Measurements from ENCODE around the gene NLE1. TPM values are rescaled to one million over a fixed set of nuclear protein-coding genes. Genes with fewer than 3 reads are reported as not detected.
"Not testable (repeated sequence)": the region's sequence is repeated elsewhere in the genome, so short reads cannot be mapped to it uniquely, and the experiment has no call there.

Gene NLE1
- total and polyA plus RNA-seq, 2 experiments from 2014 or later: 6.8 to 18.5 TPM

GRCh38 chr17:35154196-35155165 is 12.4 kb upstream of the NLE1 start:
- no peak for TF ChIP-seq EZH2phosphoT487 (IDR thresholded peaks at IDR 0.05; ENCODE audit: insufficient read depth, low read depth)
- no peak for TF ChIP-seq EZH2 (IDR thresholded peaks at IDR 0.05; ENCODE audit: insufficient read depth, poor library complexity, severe bottlenecking)
- no peak overlapping the region for H3K27ac ChIP-seq
- 66 to 75% methylated on average over 13 of the region's 13 CpGs for WGBS, 2 experiments (ENCODE audit: low coverage in 1 of 2, low lambda C conversion rate in 2 of 2, missing lambda C conversion rate in 2 of 2)
- in situ Hi-C loops (cut with MboI): no loop called here
- H3K4me2 ChIP-seq (ENCODE audit: unreplicated experiment): no peak overlapping the region
- no peaks in the 10 kb centered on the region for H3F3A ChIP-seq (ENCODE audit: insufficient read depth)
- H3K36me3 ChIP-seq (ENCODE audit: low read depth): no peaks in the 10 kb centered on the region
- H4K20me1 ChIP-seq (ENCODE audit: insufficient read depth): no peaks in the 10 kb centered on the region
- no peaks in the 10 kb centered on the region for H3K9me2 ChIP-seq (ENCODE audit: insufficient read depth)
- H3K27me3 ChIP-seq (replicated peaks; ENCODE audit: insufficient read depth): peaks cover 3% of the 10 kb centered on the region
- H3K4me1 ChIP-seq (ENCODE audit: insufficient read depth): no peaks in the 10 kb centered on the region
- DNase-seq: no peak
- no peaks in the 10 kb centered on the region for H3K9me3 ChIP-seq (ENCODE audit: low read depth)
- H2AFZ ChIP-seq: no peak overlapping the region
- no peak overlapping the region for H3K4me3 ChIP-seq
- H3K9ac ChIP-seq: no peak overlapping the region
- no peaks in the 10 kb centered on the region for H3K79me2 ChIP-seq (ENCODE audit: insufficient read depth)

GRCh38 chr17:35152421-35153140 is 10.5 kb upstream of the NLE1 start:
- Histone ChIP-seq H3K27me3 (replicated peaks; ENCODE audit: insufficient read depth) (peaks cover 1% of the 10 kb centered on the region), H3K79me2 (ENCODE audit: insufficient read depth) (no peaks in the 10 kb centered on the region), H2AFZ (no peak overlapping the region), H3K9me3 (ENCODE audit: low read depth) (no peaks in the 10 kb centered on the region), H3F3A (ENCODE audit: insufficient read depth) (no peaks in the 10 kb centered on the region), H3K9me2 (ENCODE audit: insufficient read depth) (no peaks in the 10 kb centered on the region), H3K4me3 (no peak overlapping the region), H3K9ac (no peak overlapping the region), H3K4me1 (ENCODE audit: insufficient read depth) (no peaks in the 10 kb centered on the region), H3K4me2 (ENCODE audit: unreplicated experiment) (no peak overlapping the region), H4K20me1 (ENCODE audit: insufficient read depth) (no peaks in the 10 kb centered on the region), H3K27ac (no peak overlapping the region), H3K36me3 (ENCODE audit: low read depth) (no peaks in the 10 kb centered on the region)
- TF ChIP-seq EZH2phosphoT487 (IDR thresholded peaks at IDR 0.05; ENCODE audit: insufficient read depth, low read depth) (no peak), EZH2 (IDR thresholded peaks at IDR 0.05; ENCODE audit: insufficient read depth, poor library complexity, severe bottlenecking) (no peak)
- WGBS, 2 experiments (ENCODE audit: low coverage in 1 of 2, low lambda C conversion rate in 2 of 2, missing lambda C conversion rate in 2 of 2): 40 to 42% methylated on average over 13 of the region's 13 CpGs
- DNase-seq: no peak
- in situ Hi-C loops (cut with MboI): no loop called here

- H2AFZ ChIP-seq; H3K9me3 ChIP-seq (ENCODE audit: low read depth); H3K9me2 ChIP-seq (ENCODE audit: insufficient read depth); H4K20me1 ChIP-seq (ENCODE audit: insufficient read depth); DNase-seq; H3K27ac ChIP-seq; H3K4me3 ChIP-seq; H3K79me2 ChIP-seq (ENCODE audit: insufficient read depth); H3K9ac ChIP-seq; H3K36me3 ChIP-seq (ENCODE audit: low read depth); H3K4me1 ChIP-seq (ENCODE audit: insufficient read depth); H3K27me3 ChIP-seq (replicated peaks; ENCODE audit: insufficient read depth); H3K4me2 ChIP-seq (ENCODE audit: unreplicated experiment); H3F3A ChIP-seq (ENCODE audit: insufficient read depth); in situ Hi-C loops (cut with MboI): not testable (repeated sequence)
- WGBS, 2 experiments (ENCODE audit: low coverage in 1 of 2, low lambda C conversion rate in 2 of 2, missing lambda C conversion rate in 2 of 2): 81 to 84% methylated on average over 29 of the region's 29 CpGs
Measured at GRCh38 chr17:35151080-35151479, 9.0 kb upstream of the NLE1 start.

DNA sequence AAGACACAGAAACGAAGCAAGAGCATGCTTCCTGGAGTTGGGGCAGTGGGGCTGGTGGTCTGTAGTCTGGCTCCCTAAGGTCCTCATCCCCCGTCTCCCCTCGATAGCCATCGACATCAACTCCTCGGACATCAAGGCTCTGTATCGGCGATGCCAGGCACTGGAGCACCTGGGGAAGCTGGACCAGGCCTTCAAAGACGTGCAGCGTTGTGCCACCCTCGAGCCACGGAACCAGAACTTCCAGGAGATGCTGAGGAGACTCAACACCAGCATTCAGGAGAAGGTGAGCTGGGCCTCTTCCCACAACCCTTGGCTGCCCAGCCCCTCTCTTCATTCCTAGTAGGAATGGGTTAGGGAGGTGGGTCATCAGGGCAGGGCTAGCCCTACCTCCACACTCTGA is 7.8 kb upstream of the NLE1 start:
- Histone ChIP-seq H2AFZ (no peak overlapping the region), H3K36me3 (ENCODE audit: low read depth) (no peaks in the 10 kb centered on the region), H3F3A (ENCODE audit: insufficient read depth) (no peaks in the 10 kb centered on the region), H3K9ac (no peak overlapping the region), H3K4me2 (ENCODE audit: unreplicated experiment) (no peak overlapping the region), H3K27me3 (replicated peaks; ENCODE audit: insufficient read depth) (no peaks in the 10 kb centered on the region; the same call in none of the 2 replicates), H3K4me1 (ENCODE audit: insufficient read depth) (no peaks in the 10 kb centered on the region), H3K79me2 (ENCODE audit: insufficient read depth) (no peaks in the 10 kb centered on the region), H3K9me2 (ENCODE audit: insufficient read depth) (no peaks in the 10 kb centered on the region), H4K20me1 (ENCODE audit: insufficient read depth) (no peaks in the 10 kb centered on the region), H3K9me3 (ENCODE audit: low read depth) (no peaks in the 10 kb centered on the region), H3K4me3 (no peak overlapping the region), H3K27ac (no peak overlapping the region)
- 75 to 76% methylated on average over 11 of the region's 11 CpGs for WGBS, 2 experiments (ENCODE audit: low coverage in 1 of 2, low lambda C conversion rate in 2 of 2, missing lambda C conversion rate in 2 of 2)
- no peak for DNase-seq
- in situ Hi-C loops (cut with MboI): no loop called here
- no peak for TF ChIP-seq EZH2 (IDR thresholded peaks at IDR 0.05; ENCODE audit: insufficient read depth, poor library complexity, severe bottlenecking)
- no peak for TF ChIP-seq EZH2phosphoT487 (IDR thresholded peaks at IDR 0.05; ENCODE audit: insufficient read depth, low read depth)

All from GM23248 (cell line).